IMR-90 (cell line): ENCODE data around the gene ANKLE1. TPM values are rescaled to one million over a fixed set of nuclear protein-coding genes. Genes with fewer than 3 reads are reported as not detected.
A peak's percentile ranks its signal among the peaks of the same experiment; 100 is the strongest.

Experiments
- ATAC-seq: fragments of 200-7000 bp; cut with Tn5 transposase; 2 replicates; pipeline ENCODE4 v1.9.1; 2020; ENCODE audit warnings: low read depth, mild to moderate bottlenecking, moderate library complexity
- BruUV-seq: library from RNA; stranded (reverse); fragments of 400-500 nt; replicated peaks from 2 replicates; lab custom pipeline; 2021; lab: Mats Ljungman, UMichigan
- CTCF ChIA-PET: fragments of 300-600 bp; formaldehyde crosslinking; extraction: SDS; loops from one replicate; lab custom pipeline; 2021; ENCODE audit warnings: antibody characterized with exemption; lab: Yijun Ruan, JAX
- POLR2A ChIA-PET: fragments of 300-600 bp; sonication (Branson Sonifier 250); formaldehyde crosslinking; loops from one replicate; lab custom pipeline; 2022; ENCODE audit warnings: antibody characterized with exemption; ENCODE audit not compliant: unreplicated experiment; lab: Charles Lee
- DNase-seq: peaks from one replicate; pipeline ENCODE4 v3.0.0; 2013
- H2AFZ ChIP-seq: replicated peaks from 2 replicates; pipeline ENCODE3; 2013; ENCODE audit warnings: low read length, mild to moderate bottlenecking; ENCODE audit not compliant: poor library complexity
- H2AK5ac ChIP-seq: 2 replicates; pipeline ENCODE4 v1.6.1; 2013; ENCODE audit warnings: low read depth, low read length, inconsistent platforms
- H2AK9ac ChIP-seq: replicated peaks from 2 replicates; pipeline ENCODE3; 2013; ENCODE audit warnings: mild to moderate bottlenecking, low read depth, low read length, moderate library complexity; ENCODE audit not compliant: poor library complexity
- H2BK120ac ChIP-seq: 2 replicates; pipeline ENCODE4 v1.6.1; 2013; ENCODE audit warnings: low read depth, low read length, inconsistent platforms
- H2BK15ac ChIP-seq: 3 replicates; pipeline ENCODE4 v1.6.1; 2013; ENCODE audit warnings: low read depth, low read length, inconsistent platforms
- H2BK20ac ChIP-seq: 2 replicates; pipeline ENCODE4 v1.6.1; 2013; ENCODE audit warnings: low read depth, mild to moderate bottlenecking, inconsistent platforms, low read length, moderate library complexity
- H2BK5ac ChIP-seq: 2 replicates; pipeline ENCODE4 v1.6.1; 2013; ENCODE audit warnings: mild to moderate bottlenecking, low read depth, low read length, inconsistent platforms; ENCODE audit not compliant: poor library complexity, severe bottlenecking
- H3K14ac ChIP-seq: replicated peaks from 2 replicates; pipeline ENCODE4 v1.6.1; 2013; ENCODE audit warnings: low read depth, low read length, inconsistent platforms
- H3K18ac ChIP-seq: 2 replicates; pipeline ENCODE4 v1.6.1; 2013; ENCODE audit warnings: low read depth, low read length, control low read depth
- H3K23ac ChIP-seq: 2 replicates; pipeline ENCODE4 v1.6.1; 2013; ENCODE audit warnings: low read depth, low read length, inconsistent platforms
- H3K27ac ChIP-seq: 2 replicates; pipeline ENCODE4 v1.5.1; 2013; ENCODE audit warnings: mild to moderate bottlenecking, control low read depth, low read length; ENCODE audit not compliant: insufficient read depth
- H3K27me3 ChIP-seq: 2 replicates; pipeline ENCODE4 v1.6.1; 2013; ENCODE audit warnings: low read length; ENCODE audit not compliant: control insufficient read depth, insufficient read depth
- H3K36me3 ChIP-seq: 2 replicates; pipeline ENCODE4 v1.6.1; 2013; ENCODE audit warnings: low read length, mixed read lengths; ENCODE audit not compliant: control insufficient read depth, insufficient read depth
- H3K4ac ChIP-seq: 2 replicates; pipeline ENCODE4 v1.6.1; 2013; ENCODE audit warnings: low read depth, low read length, inconsistent platforms
- H3K4me1 ChIP-seq: 2 replicates; pipeline ENCODE4 v1.6.1; 2013; ENCODE audit warnings: low read length, mixed read lengths; ENCODE audit not compliant: control insufficient read depth, insufficient read depth
- H3K4me2 ChIP-seq: 2 replicates; pipeline ENCODE4 v1.6.1; 2013; ENCODE audit warnings: low read depth, mild to moderate bottlenecking, control low read depth, low read length, moderate library complexity
- H3K4me3 ChIP-seq: 2 replicates; pipeline ENCODE4 v1.5.1; 2013; ENCODE audit warnings: low read depth, mild to moderate bottlenecking, control low read depth, low read length, moderate library complexity; ENCODE audit not compliant: insufficient read depth
- H3K56ac ChIP-seq: 2 replicates; pipeline ENCODE4 v1.6.1; 2013; ENCODE audit warnings: low read length, inconsistent platforms; ENCODE audit not compliant: insufficient read depth; ENCODE audit errors: extremely low read depth
- H3K79me1 ChIP-seq, 2 experiments: 2 replicates each; pipeline ENCODE4 v1.6.1; 2013; ENCODE audit warnings: low read length in 2 of 2, inconsistent platforms in 1 of 2, low read depth in 1 of 2
- H3K9ac ChIP-seq: 2 replicates; pipeline ENCODE4 v1.6.1; 2013; ENCODE audit warnings: low read depth, low read length, control low read depth
- H3K9me1 ChIP-seq: 2 replicates; pipeline ENCODE4 v1.6.1; 2013; ENCODE audit warnings: low read length, inconsistent platforms; ENCODE audit not compliant: insufficient read depth
- H3K9me3 ChIP-seq: 2 replicates; pipeline ENCODE4 v1.6.1; 2013; ENCODE audit warnings: low read length; ENCODE audit not compliant: control insufficient read depth, insufficient read depth
- H4K20me1 ChIP-seq: 2 replicates; pipeline ENCODE4 v1.6.1; 2013; ENCODE audit warnings: low read length, inconsistent platforms; ENCODE audit not compliant: insufficient read depth
- H4K5ac ChIP-seq: 2 replicates; pipeline ENCODE4 v1.6.1; 2013; ENCODE audit warnings: mild to moderate bottlenecking, low read depth, low read length, control low read depth
- H4K8ac ChIP-seq, 2 experiments: 2 replicates each; pipeline ENCODE4 v1.6.1; 2013; ENCODE audit warnings: low read depth in 2 of 2, low read length in 2 of 2, control low read depth in 1 of 2, inconsistent platforms in 1 of 2
- H4K91ac ChIP-seq: 2 replicates; pipeline ENCODE4 v1.6.1; 2013; ENCODE audit warnings: low read depth, low read length, inconsistent platforms; ENCODE audit not compliant: insufficient read depth
- MAFK ChIP-seq: IDR thresholded peaks from 2 replicates; pipeline ENCODE4 v1.6.1; 2012; ENCODE audit warnings: low read depth, low read length, improper control_type of control experiment
- MXI1 ChIP-seq: IDR thresholded peaks from 2 replicates; pipeline ENCODE4 v1.6.1; 2012; ENCODE audit warnings: low read depth, mild to moderate bottlenecking, low read length, moderate library complexity, borderline replicate concordance
- NFE2L2 ChIP-seq: fragments of 150-350 bp; IDR thresholded peaks from 2 replicates; pipeline ENCODE4 v1.6.1; 2016; ENCODE audit warnings: low read depth, mild to moderate bottlenecking, low read length
- POLR2A ChIP-seq: IDR thresholded peaks from 2 replicates; pipeline ENCODE4 v1.6.1; 2012; ENCODE audit warnings: mild to moderate bottlenecking, low read depth, low read length
- RFX5 ChIP-seq: IDR thresholded peaks from 2 replicates; pipeline ENCODE4 v1.8.0; 2012; ENCODE audit warnings: low read depth, mild to moderate bottlenecking, low read length, moderate library complexity
- SMC3 ChIP-seq: fragments of 150-350 bp; IDR thresholded peaks from 2 replicates; pipeline ENCODE4 v1.6.1; 2016; ENCODE audit warnings: low read depth, mild to moderate bottlenecking, antibody characterized with exemption, low read length, moderate library complexity
- WGBS, 2 experiments: methylation state at CpG; one replicate each; pipeline versions ENCODE4 v1.1.5 to v1.1.7; 2013; ENCODE audit warnings: missing lambda C conversion rate in 2 of 2; ENCODE audit not compliant: insufficient read length in 1 of 2; ENCODE audit errors: extremely low coverage in 2 of 2; 5-methylcytosine and 5-hydroxymethylcytosine counted together
- dilution Hi-C: fragments of 300-500 bp; cut with HindIII; formaldehyde crosslinking; loops from one replicate; pipeline ENCODE4 v1.14.3; 2018; ENCODE audit warnings: low sequenced_read_pairs; ENCODE audit not compliant: unreplicated experiment
- in situ Hi-C: fragments of 300-500 bp; cut with MboI; formaldehyde crosslinking; loops from 3 replicates; pipeline ENCODE4 v1.14.3; 2019; ENCODE audit warnings: low sequenced_read_pairs, inconsistent platforms, mixed read lengths
- intact Hi-C: fragments of 100-400 bp; cut with micrococcal nuclease; formaldehyde crosslinking; loops from 2 replicates; pipeline ENCODE4 v1.10.0; 2022
- polyA plus RNA-seq, 3 experiments: library from polyadenylated mRNA; depleted of rRNA; stranded (reverse); fragments of >200 nt; gene quantifications; 2 replicates each; pipeline ENCODE4 v1.2.3, GENCODE V29; 2012; ENCODE audit warnings: low replicate concordance in 1 of 3
- total RNA-seq: library from RNA; depleted of rRNA; stranded (reverse); fragments of >200 nt; gene quantifications from 2 replicates; pipeline ENCODE4 v1.2.3, GENCODE V29; 2012; rRNA removed

ANKLE1 gene
- total and polyA plus RNA-seq, 2 of the 4 experiments (the other 2 are of a cell fraction) = under 0.01 to 0.87 TPM

- intact Hi-C loops = no loop called here
- no peak for DNase-seq
Measured at GRCh38 chr19:17335575-17335974, 53.9 kb downstream of the ANKLE1 start.

More at GRCh38 chr19:17335575-17335974, 53.9 kb downstream of the ANKLE1 start:
- H3K4me3 ChIP-seq = no peak overlapping the region
- H2AK9ac ChIP-seq = no peak overlapping the region
- no peak overlapping the region for H3K9ac ChIP-seq
- H3K9me1 ChIP-seq = peaks cover 5% of the 10 kb centered on the region
- dilution Hi-C loops (no loop called here), in situ Hi-C loops (no loop called here)
- 0 out of 2 replicates have a peak overlapping the region, but pooled peaks have one; percentile 58 for H2AK5ac ChIP-seq
- H3K9me3 ChIP-seq = no peaks in the 10 kb centered on the region
- H2BK15ac ChIP-seq = no peak overlapping the region
- no peak for ATAC-seq
- no peak overlapping the region for H3K18ac ChIP-seq
- no peak overlapping the region for H2AFZ ChIP-seq
- peaks cover 7 to 44% of the 10 kb centered on the region in 2 experiments; a peak in 3 of 4 replicates for H3K79me1 ChIP-seq
- WGBS, 2 experiments = 92% methylated on average over 2 of the region's 10 CpGs; no CpG with 5 or more reads in 1 of the 2 experiments
- H2BK120ac ChIP-seq = no peak overlapping the region
- no peak overlapping the region for H3K14ac ChIP-seq
- no peaks in the 10 kb centered on the region for H4K20me1 ChIP-seq
- no peak overlapping the region for H2BK5ac ChIP-seq
- H4K91ac ChIP-seq = no peak overlapping the region
- H2BK20ac ChIP-seq = no peak overlapping the region
- POLR2A ChIA-PET = no interaction called here
- H3K23ac ChIP-seq = no peak overlapping the region
- BruUV-seq = no TSS peak
- H4K5ac ChIP-seq = no peak overlapping the region
- H3K56ac ChIP-seq = no peak overlapping the region
- no peak for TF ChIP-seq POLR2A
- TF ChIP-seq NFE2L2 = no peak
- no peak for TF ChIP-seq SMC3
- TF ChIP-seq MAFK = no peak
- TF ChIP-seq MXI1 = no peak
- no peak for TF ChIP-seq RFX5
- H3K36me3 ChIP-seq = peaks cover 1% of the 10 kb centered on the region; the same call in 1 of the 2 replicates
- H3K27ac ChIP-seq = no peak overlapping the region
- H3K4me1 ChIP-seq = peaks cover 8% of the 10 kb centered on the region
- H3K4me2 ChIP-seq = no peak overlapping the region
- CTCF ChIA-PET = no interaction called here
- H4K8ac ChIP-seq = peak overlapping the region in 1 of 2 experiments; percentile 22; a peak in 1 of 4 replicates
- no peaks in the 10 kb centered on the region for H3K27me3 ChIP-seq
- no peak overlapping the region for H3K4ac ChIP-seq

Other genes starting within 250 kb of the ANKLE1 start
- 3.4 and 3.9 TPM in 2 replicates for gene HAUS8, start 206.4 kb upstream of the ANKLE1 start, total RNA-seq
- gene HAUS8, start 206.4 kb upstream of the ANKLE1 start, polyA plus RNA-seq (2012; rRNA removed) = 12.8 and 14.2 TPM in 2 replicates
- gene MYO9B, start 206.1 kb upstream of the ANKLE1 start, total RNA-seq = 59.7 and 61.8 TPM in 2 replicates
- gene MYO9B, start 206.1 kb upstream of the ANKLE1 start, polyA plus RNA-seq (2012; rRNA removed) = 77.8 and 91.3 TPM in 2 replicates
- 17.2 and 18.1 TPM in 2 replicates for gene USE1, start 66.5 kb upstream of the ANKLE1 start, total RNA-seq
- 24.2 and 28.7 TPM in 2 replicates for gene USE1, start 66.5 kb upstream of the ANKLE1 start, polyA plus RNA-seq (2012; rRNA removed)
- gene OCEL1, start 55.7 kb upstream of the ANKLE1 start, total RNA-seq = 0.83 and 1.1 TPM in 2 replicates
- 5.7 and 7.2 TPM in 2 replicates for gene OCEL1, start 55.7 kb upstream of the ANKLE1 start, polyA plus RNA-seq (2012; rRNA removed)
- gene NR2F6, start 36.0 kb upstream of the ANKLE1 start, total RNA-seq = 8.4 and 10.0 TPM in 2 replicates
- 20.5 and 28.5 TPM in 2 replicates for gene NR2F6, start 36.0 kb upstream of the ANKLE1 start, polyA plus RNA-seq (2012; rRNA removed)
- gene USHBP1, start 17.2 kb upstream of the ANKLE1 start, total RNA-seq = not detected in 2 replicates
- not detected in 2 replicates for gene USHBP1, start 17.2 kb upstream of the ANKLE1 start, polyA plus RNA-seq (2012; rRNA removed)
- 76.7 and 101 TPM in 2 replicates for gene BABAM1, start 14.5 kb upstream of the ANKLE1 start, total RNA-seq
- gene BABAM1, start 14.5 kb upstream of the ANKLE1 start, polyA plus RNA-seq (2012; rRNA removed) = 95.1 and 106 TPM in 2 replicates
- gene ABHD8, start 21.5 kb downstream of the ANKLE1 start, total RNA-seq = 3.6 and 3.9 TPM in 2 replicates
- gene ABHD8, start 21.5 kb downstream of the ANKLE1 start, polyA plus RNA-seq (2012; rRNA removed) = 10.2 and 11.4 TPM in 2 replicates
- 7.3 and 17.2 TPM in 2 replicates for gene MRPL34, start 24.0 kb downstream of the ANKLE1 start, total RNA-seq
- gene MRPL34, start 24.0 kb downstream of the ANKLE1 start, polyA plus RNA-seq (2012; rRNA removed) = 31.7 and 37.0 TPM in 2 replicates
- 33.7 and 35.0 TPM in 2 replicates for gene DDA1, start 27.7 kb downstream of the ANKLE1 start, total RNA-seq
- gene DDA1, start 27.7 kb downstream of the ANKLE1 start, polyA plus RNA-seq (2012; rRNA removed) = 87.2 and 113 TPM in 2 replicates
- gene ANO8, start 53.0 kb downstream of the ANKLE1 start, total RNA-seq = 1.6 and 1.7 TPM in 2 replicates
- gene ANO8, start 53.0 kb downstream of the ANKLE1 start, polyA plus RNA-seq (2012; rRNA removed) = 5.3 and 5.6 TPM in 2 replicates
- 4.3 and 4.7 TPM in 2 replicates for gene GTPBP3, start 55.7 kb downstream of the ANKLE1 start, total RNA-seq
- 14.6 and 15.1 TPM in 2 replicates for gene GTPBP3, start 55.7 kb downstream of the ANKLE1 start, polyA plus RNA-seq (2012; rRNA removed)
- not detected in 2 replicates for gene PLVAP, start 95.4 kb downstream of the ANKLE1 start, total RNA-seq
- gene PLVAP, start 95.4 kb downstream of the ANKLE1 start, polyA plus RNA-seq (2012; rRNA removed) = not detected in 2 replicates
- gene CCDC194, start 112.3 kb downstream of the ANKLE1 start, total RNA-seq = not detected in 2 replicates
- gene CCDC194, start 112.3 kb downstream of the ANKLE1 start, polyA plus RNA-seq (2012; rRNA removed) = not detected in 2 replicates
- gene BST2, start 123.7 kb downstream of the ANKLE1 start, total RNA-seq = 0.18 and 0.28 TPM in 2 replicates
- 0.67 and 0.92 TPM in 2 replicates for gene BST2, start 123.7 kb downstream of the ANKLE1 start, polyA plus RNA-seq (2012; rRNA removed)
- 13.8 and 13.9 TPM in 2 replicates for gene MVB12A, start 138.1 kb downstream of the ANKLE1 start, total RNA-seq
- 43.9 and 44.3 TPM in 2 replicates for gene MVB12A, start 138.1 kb downstream of the ANKLE1 start, polyA plus RNA-seq (2012; rRNA removed)
- gene TMEM221, start 166.8 kb downstream of the ANKLE1 start, total RNA-seq = not detected in 2 replicates
- gene TMEM221, start 166.8 kb downstream of the ANKLE1 start, polyA plus RNA-seq (2012; rRNA removed) = 0.06 and 0.12 TPM in 2 replicates
- gene NXNL1, start 179.0 kb downstream of the ANKLE1 start, total RNA-seq = not detected in 2 replicates
- gene NXNL1, start 179.0 kb downstream of the ANKLE1 start, polyA plus RNA-seq (2012; rRNA removed) = not detected in 2 replicates
- 4.8 and 5.6 TPM in 2 replicates for gene SLC27A1, start 188.6 kb downstream of the ANKLE1 start, total RNA-seq
- gene SLC27A1, start 188.6 kb downstream of the ANKLE1 start, polyA plus RNA-seq (2012; rRNA removed) = 12.9 and 15.6 TPM in 2 replicates
- gene PGLS, start 229.7 kb downstream of the ANKLE1 start, total RNA-seq = 33.9 and 37.2 TPM in 2 replicates
- 74.3 and 92.0 TPM in 2 replicates for gene PGLS, start 229.7 kb downstream of the ANKLE1 start, polyA plus RNA-seq (2012; rRNA removed)